Measurements from ENCODE around the gene RPAIN. TPM values are rescaled to one million over a fixed set of nuclear protein-coding genes. Genes with fewer than 3 reads are reported as not detected.

Gene RPAIN
- polyA plus RNA-seq, 3 donors = 28.7 to 37.6 (median 31.7) TPM

DNA sequence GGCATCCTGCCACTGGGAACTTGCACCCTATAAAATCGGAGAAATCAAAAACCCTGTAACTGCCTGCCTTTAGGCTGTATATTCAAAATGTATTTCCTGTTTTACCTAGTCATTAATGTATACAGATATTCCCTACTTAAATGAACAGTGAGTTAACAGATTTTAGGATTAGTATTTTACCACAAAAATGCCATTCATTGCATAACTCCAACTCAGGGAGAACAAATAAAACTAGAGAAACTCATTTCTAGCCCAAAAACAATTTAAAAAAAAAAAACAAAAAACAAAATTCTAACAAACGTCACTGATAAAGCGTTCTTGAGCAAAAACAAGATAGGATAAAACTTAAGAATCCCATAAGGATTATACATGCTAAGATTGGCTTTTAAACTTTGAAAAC, 52.5 kb downstream of the RPAIN start:
- no peak overlapping the region for H3K27ac ChIP-seq (ENCODE audit: low read depth, low read length)
- WGBS, 3 donors = 86 to 88% (median 87%) methylated on average over 3 of the region's 3 CpGs

DNA sequence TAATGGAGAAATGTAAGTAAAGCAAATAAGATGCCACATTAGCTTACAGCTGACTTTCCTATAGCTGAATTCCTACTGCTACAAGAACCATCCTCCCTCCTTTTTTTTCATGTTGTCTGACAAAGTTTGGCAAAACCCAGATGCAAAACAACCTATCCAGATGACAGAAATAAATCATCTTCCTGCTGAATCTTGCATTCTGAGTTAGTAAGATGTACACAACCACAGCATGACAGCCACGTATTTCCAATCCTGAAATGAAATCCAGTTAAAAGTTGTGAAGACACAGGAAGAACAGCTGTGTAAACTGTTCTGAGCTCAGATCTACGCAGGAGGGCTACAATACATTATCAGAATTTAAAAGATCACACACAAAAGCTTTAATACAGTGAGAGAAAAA, 53.9 kb downstream of the RPAIN start:
- WGBS, 3 donors = 86 to 98% (median 87%) methylated on average over 2 of the region's 2 CpGs

DNA sequence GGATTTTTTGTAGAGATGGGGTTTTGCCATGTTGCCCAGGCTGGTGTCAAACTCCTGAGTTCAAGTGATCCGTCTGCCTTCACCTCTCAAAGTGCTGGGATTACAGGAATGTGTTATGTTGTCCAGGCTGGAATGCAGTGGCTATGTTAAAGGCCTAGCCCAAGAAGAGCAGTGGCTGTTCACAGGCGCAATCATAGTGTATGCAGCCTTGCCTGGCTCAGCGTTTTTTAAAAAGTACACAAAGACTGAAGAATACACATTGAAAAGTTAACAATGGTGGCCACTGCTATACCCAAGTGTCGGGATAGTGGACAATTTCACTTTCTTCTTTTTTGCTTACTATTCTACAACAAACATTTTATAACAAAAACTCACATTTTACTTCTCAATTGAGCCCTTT, 59.0 kb downstream of the RPAIN start:
- WGBS, 3 donors = 87 to 95% (median 94%) methylated on average over 4 of the region's 4 CpGs
- no peak overlapping the region for H3K27ac ChIP-seq (ENCODE audit: low read depth, low read length)

More for the DNA sequence above, 53.9 kb downstream of the RPAIN start:
- no peak overlapping the region for H3K27ac ChIP-seq (ENCODE audit: low read depth, low read length)

DNA sequence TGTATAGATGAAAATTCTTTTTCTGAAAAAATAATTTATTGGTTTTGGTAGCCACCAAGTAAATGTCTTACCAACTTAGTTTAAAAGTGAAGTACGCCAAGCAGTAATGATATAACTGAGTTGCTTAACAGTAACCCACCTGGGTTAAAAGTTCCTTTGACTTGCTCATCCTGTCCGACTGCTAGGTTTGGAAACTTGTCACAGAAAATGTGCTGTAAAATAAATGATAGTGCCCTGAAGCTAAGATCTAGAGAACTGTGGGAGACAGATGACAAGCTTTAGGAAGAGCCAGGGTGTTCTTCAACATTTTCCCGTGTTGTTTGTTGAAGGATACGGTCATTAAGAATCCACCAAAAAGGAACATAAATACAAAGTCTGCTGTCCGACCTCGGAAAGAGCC, 61.0 kb downstream of the RPAIN start:
- H3K27ac ChIP-seq (ENCODE audit: low read depth, low read length) = no peak overlapping the region
- 73 to 86% (median 83%) methylated on average over 6 of the region's 6 CpGs for WGBS, 3 donors

DNA sequence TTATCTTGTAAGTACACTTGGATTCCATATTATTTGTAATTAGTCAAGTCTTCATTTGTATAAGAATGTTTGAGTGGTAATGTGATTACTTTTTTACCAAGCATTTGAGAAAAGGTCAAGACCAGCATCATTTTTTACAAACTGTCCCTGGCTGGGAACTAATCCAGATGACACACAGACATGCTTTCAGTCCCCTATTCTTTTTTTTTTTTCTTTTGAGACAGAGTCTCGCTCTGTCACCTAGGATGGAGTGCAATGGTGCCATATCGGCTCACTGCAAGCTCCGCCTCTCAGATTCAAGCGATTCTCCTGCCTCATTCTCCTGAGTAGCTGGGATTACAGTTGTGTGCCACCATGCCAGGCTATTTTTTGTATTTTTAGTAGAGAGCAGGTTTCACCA, 61.5 kb downstream of the RPAIN start:
- WGBS, 3 donors = 85 to 99% (median 93%) methylated on average over 4 of the region's 4 CpGs
- no peak overlapping the region for H3K27ac ChIP-seq (ENCODE audit: low read depth, low read length)

Other genes with a start within 250 kb of the RPAIN start
- gene ZNF594, start 228.3 kb upstream of the RPAIN start, polyA plus RNA-seq = 1 to 10 TPM; 1.2 to 1.5 (median 1.3) TPM
- 1 to 10 TPM in 1 of 3 donors, under 1 TPM in 1, not detected in 1; 0.98 to 2.2 TPM for gene SCIMP, start 185.3 kb upstream of the RPAIN start, polyA plus RNA-seq
- gene RABEP1, start 137.9 kb upstream of the RPAIN start, polyA plus RNA-seq = 10 to 100 TPM in 2 of 3 donors, 1 to 10 TPM in 1; 7.9 to 31.4 (median 23.8) TPM
- gene NUP88, start 520 bp upstream of the RPAIN start, polyA plus RNA-seq = 10 to 100 TPM; 36.0 to 60.2 (median 45.0) TPM
- 100 to 1,000 TPM in 2 of 3 donors, 10 to 100 TPM in 1; 58.7 to 136 (median 133) TPM for gene C1QBP, start 19.0 kb downstream of the RPAIN start, polyA plus RNA-seq
- gene DHX33, start 48.8 kb downstream of the RPAIN start, polyA plus RNA-seq = 1 to 10 TPM; 3.9 to 9.0 (median 4.4) TPM
- 10 to 100 TPM; 44.9 to 51.7 (median 45.5) TPM for gene DERL2, start 66.0 kb downstream of the RPAIN start, polyA plus RNA-seq
- gene MIS12, start 66.4 kb downstream of the RPAIN start, polyA plus RNA-seq = 10 to 100 TPM in 1 of 3 donors, 1 to 10 TPM in 2; 7.3 to 10.3 (median 8.8) TPM
- gene NLRP1, start 164.3 kb downstream of the RPAIN start, polyA plus RNA-seq = 10 to 100 TPM in 2 of 3 donors, 1 to 10 TPM in 1; 6.2 to 60.8 (median 15.1) TPM

Measured in adipose tissue (tissue), 3 donors.